Stimulated activated naive CD8-positive, alpha-beta T cell treated with anti-CD3 and anti-CD28 coated beads, Interleukin-15, Interleukin-2, amounts not matched to agents 100 ng/mL and 50 ng/mL, for 24 hours (primary cell): ENCODE measurements around the gene KCNC4.

Experiments used
- H3K27ac Mint-ChIP-seq: one replicate; pipeline ENCODE4 v1.8.0; 2021; ENCODE audit warnings: mild to moderate bottlenecking, mixed read lengths
- H3K27me3 Mint-ChIP-seq: one replicate; pipeline ENCODE4 v1.8.0; 2021; ENCODE audit warnings: mixed read lengths
- H3K36me3 Mint-ChIP-seq: one replicate; pipeline ENCODE4 v1.8.0; 2021; ENCODE audit warnings: low read depth, mixed read lengths
- H3K4me1 Mint-ChIP-seq: one replicate; pipeline ENCODE4 v1.8.0; 2021; ENCODE audit warnings: low read depth, mixed read lengths
- H3K4me3 Mint-ChIP-seq: one replicate; pipeline ENCODE4 v1.8.0; 2021; ENCODE audit warnings: mild to moderate bottlenecking, mixed read lengths
- H3K9me3 Mint-ChIP-seq: one replicate; pipeline ENCODE4 v1.8.0; 2021; ENCODE audit warnings: mixed read lengths

KCNC4 gene

GRCh38 chr1:110209715-110210603 is at the start of gene KCNC4:
KCNC4 (plus strand) TSS chr1:110210314; CDS start chr1:110211500, 1,186 bp downstream.
- no peaks in the 10 kb centered on the region for H3K9me3 Mint-ChIP-seq
- H3K4me3 Mint-ChIP-seq: peak within 1 kb of the TSS; percentile 88
- peaks cover 51% of the 10 kb centered on the region for H3K4me1 Mint-ChIP-seq
- no peaks in the 10 kb centered on the region for H3K36me3 Mint-ChIP-seq
- peak within 1 kb of the TSS; percentile 82 for H3K27ac Mint-ChIP-seq
- no peaks in the 10 kb centered on the region for H3K27me3 Mint-ChIP-seq

GRCh38 chr1:110160538-110161100 is 49.5 kb upstream of the KCNC4 start:
- no peak overlapping the region for H3K4me3 Mint-ChIP-seq
- H3K36me3 Mint-ChIP-seq: no peaks in the 10 kb centered on the region
- no peaks in the 10 kb centered on the region for H3K4me1 Mint-ChIP-seq
- no peak overlapping the region for H3K27ac Mint-ChIP-seq
- peaks cover 5% of the 10 kb centered on the region for H3K9me3 Mint-ChIP-seq
- H3K27me3 Mint-ChIP-seq: peaks cover 20% of the 10 kb centered on the region

- Mint-ChIP-seq H3K27ac (no peak overlapping the region), H3K4me1 (no peaks in the 10 kb centered on the region), H3K36me3 (no peaks in the 10 kb centered on the region), H3K4me3 (no peak overlapping the region), H3K9me3 (peaks cover 5% of the 10 kb centered on the region), H3K27me3 (peaks cover 18% of the 10 kb centered on the region)
These were observed 48.9 kb upstream of the KCNC4 start for GRCh38 chr1:110161165-110161564.

- Mint-ChIP-seq H3K4me3 (no peak overlapping the region), H3K36me3 (no peaks in the 10 kb centered on the region), H3K9me3 (no peaks in the 10 kb centered on the region), H3K4me1 (no peaks in the 10 kb centered on the region), H3K27me3 (peaks cover 11% of the 10 kb centered on the region), H3K27ac (no peak overlapping the region)
These were observed 48.3 kb upstream of the KCNC4 start for GRCh38 chr1:110161849-110162248.

- Mint-ChIP-seq H3K27ac (peak overlapping the region; percentile 6), H3K36me3 (no peaks in the 10 kb centered on the region), H3K27me3 (no peaks in the 10 kb centered on the region), H3K4me3 (no peak overlapping the region), H3K4me1 (no peaks in the 10 kb centered on the region), H3K9me3 (no peaks in the 10 kb centered on the region)
These were observed 46.5 kb upstream of the KCNC4 start for GRCh38 chr1:110163591-110163990.

- Mint-ChIP-seq H3K4me1 (no peaks in the 10 kb centered on the region), H3K9me3 (no peaks in the 10 kb centered on the region), H3K27ac (no peak overlapping the region), H3K4me3 (no peak overlapping the region), H3K27me3 (no peaks in the 10 kb centered on the region), H3K36me3 (no peaks in the 10 kb centered on the region)
These were observed 45.3 kb upstream of the KCNC4 start for GRCh38 chr1:110164725-110165350.

- H3K9me3 Mint-ChIP-seq: no peaks in the 10 kb centered on the region
- H3K27ac Mint-ChIP-seq: no peak overlapping the region
These were observed 44.3 kb upstream of the KCNC4 start for GRCh38 chr1:110165761-110166231.

GRCh38 chr1:110166861-110167260 is 43.3 kb upstream of the KCNC4 start:
- Mint-ChIP-seq H3K27ac (no peak overlapping the region), H3K4me3 (no peak overlapping the region), H3K27me3 (no peaks in the 10 kb centered on the region), H3K36me3 (no peaks in the 10 kb centered on the region), H3K4me1 (no peaks in the 10 kb centered on the region), H3K9me3 (no peaks in the 10 kb centered on the region)

More at GRCh38 chr1:110165761-110166231, 44.3 kb upstream of the KCNC4 start:
- Mint-ChIP-seq H3K27me3 (no peaks in the 10 kb centered on the region), H3K36me3 (no peaks in the 10 kb centered on the region), H3K4me3 (no peak overlapping the region), H3K4me1 (no peaks in the 10 kb centered on the region)

- no peaks in the 10 kb centered on the region for H3K9me3 Mint-ChIP-seq
- H3K4me1 Mint-ChIP-seq: no peaks in the 10 kb centered on the region
- H3K36me3 Mint-ChIP-seq: no peaks in the 10 kb centered on the region
- H3K4me3 Mint-ChIP-seq: no peak overlapping the region
- no peak overlapping the region for H3K27ac Mint-ChIP-seq
- no peaks in the 10 kb centered on the region for H3K27me3 Mint-ChIP-seq
These were observed 39.1 kb upstream of the KCNC4 start for GRCh38 chr1:110170766-110171733.

GRCh38 chr1:110172001-110172400 is 38.1 kb upstream of the KCNC4 start:
- no peaks in the 10 kb centered on the region for H3K9me3 Mint-ChIP-seq
- H3K4me3 Mint-ChIP-seq: no peak overlapping the region
- no peaks in the 10 kb centered on the region for H3K27me3 Mint-ChIP-seq
- H3K27ac Mint-ChIP-seq: no peak overlapping the region
- H3K4me1 Mint-ChIP-seq: no peaks in the 10 kb centered on the region
- H3K36me3 Mint-ChIP-seq: no peaks in the 10 kb centered on the region

GRCh38 chr1:110173466-110174105 is 36.5 kb upstream of the KCNC4 start:
- no peaks in the 10 kb centered on the region for H3K9me3 Mint-ChIP-seq
- H3K4me3 Mint-ChIP-seq: no peak overlapping the region
- no peaks in the 10 kb centered on the region for H3K4me1 Mint-ChIP-seq
- H3K36me3 Mint-ChIP-seq: no peaks in the 10 kb centered on the region
- no peaks in the 10 kb centered on the region for H3K27me3 Mint-ChIP-seq
- no peak overlapping the region for H3K27ac Mint-ChIP-seq

GRCh38 chr1:110174961-110175360 is 35.2 kb upstream of the KCNC4 start:
- no peak overlapping the region for H3K27ac Mint-ChIP-seq
- no peak overlapping the region for H3K4me3 Mint-ChIP-seq
- H3K36me3 Mint-ChIP-seq: no peaks in the 10 kb centered on the region
- H3K9me3 Mint-ChIP-seq: no peaks in the 10 kb centered on the region
- H3K4me1 Mint-ChIP-seq: no peaks in the 10 kb centered on the region
- H3K27me3 Mint-ChIP-seq: no peaks in the 10 kb centered on the region

GRCh38 chr1:110176299-110176956 is 33.7 kb upstream of the KCNC4 start:
- Mint-ChIP-seq H3K9me3 (no peaks in the 10 kb centered on the region), H3K36me3 (no peaks in the 10 kb centered on the region), H3K4me3 (no peak overlapping the region), H3K27me3 (no peaks in the 10 kb centered on the region), H3K4me1 (no peaks in the 10 kb centered on the region), H3K27ac (no peak overlapping the region)
